ENCODE results near the gene RASSF4.

The RASSF4 gene

DNA sequence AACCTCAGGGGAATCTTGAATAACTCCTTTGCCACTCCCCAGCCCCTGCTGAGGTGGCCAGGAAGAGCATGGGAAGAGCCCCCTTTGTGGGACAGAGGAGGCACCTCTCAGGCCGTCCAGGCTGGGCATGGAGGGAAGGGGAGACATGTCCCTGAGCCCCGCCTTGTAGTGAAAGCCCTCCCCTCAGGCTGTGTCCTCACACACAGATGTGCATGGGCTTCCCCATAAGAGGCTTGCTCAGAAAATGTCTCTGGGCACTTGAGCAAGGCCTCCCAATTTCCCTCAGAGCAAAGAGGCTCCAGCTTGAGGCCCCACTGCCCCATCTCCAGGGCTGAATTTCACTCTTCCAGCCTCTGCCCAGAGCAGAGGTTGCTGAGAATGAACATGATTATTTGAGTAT lies 44.7 kb upstream of the RASSF4 start:
- TF ChIP-seq, protein P1, sequence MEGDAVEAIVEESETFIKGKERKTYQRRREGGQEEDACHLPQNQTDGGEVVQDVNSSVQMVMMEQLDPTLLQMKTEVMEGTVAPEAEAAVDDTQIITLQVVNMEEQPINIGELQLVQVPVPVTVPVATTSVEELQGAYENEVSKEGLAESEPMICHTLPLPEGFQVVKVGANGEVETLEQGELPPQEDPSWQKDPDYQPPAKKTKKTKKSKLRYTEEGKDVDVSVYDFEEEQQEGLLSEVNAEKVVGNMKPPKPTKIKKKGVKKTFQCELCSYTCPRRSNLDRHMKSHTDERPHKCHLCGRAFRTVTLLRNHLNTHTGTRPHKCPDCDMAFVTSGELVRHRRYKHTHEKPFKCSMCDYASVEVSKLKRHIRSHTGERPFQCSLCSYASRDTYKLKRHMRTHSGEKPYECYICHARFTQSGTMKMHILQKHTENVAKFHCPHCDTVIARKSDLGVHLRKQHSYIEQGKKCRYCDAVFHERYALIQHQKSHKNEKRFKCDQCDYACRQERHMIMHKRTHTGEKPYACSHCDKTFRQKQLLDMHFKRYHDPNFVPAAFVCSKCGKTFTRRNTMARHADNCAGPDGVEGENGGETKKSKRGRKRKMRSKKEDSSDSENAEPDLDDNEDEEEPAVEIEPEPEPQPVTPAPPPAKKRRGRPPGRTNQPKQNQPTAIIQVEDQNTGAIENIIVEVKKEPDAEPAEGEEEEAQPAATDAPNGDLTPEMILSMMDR (IDR thresholded peaks at IDR 0.05; ENCODE audit: control extremely low read depth, extremely low read depth, low read depth, missing control alignments), result no peak
- no peak for DNase-seq (ENCODE audit: extremely low spot score)
- CTCF ChIA-PET, result no interaction called here
- POLR2A ChIA-PET, result no interaction called here

DNA sequence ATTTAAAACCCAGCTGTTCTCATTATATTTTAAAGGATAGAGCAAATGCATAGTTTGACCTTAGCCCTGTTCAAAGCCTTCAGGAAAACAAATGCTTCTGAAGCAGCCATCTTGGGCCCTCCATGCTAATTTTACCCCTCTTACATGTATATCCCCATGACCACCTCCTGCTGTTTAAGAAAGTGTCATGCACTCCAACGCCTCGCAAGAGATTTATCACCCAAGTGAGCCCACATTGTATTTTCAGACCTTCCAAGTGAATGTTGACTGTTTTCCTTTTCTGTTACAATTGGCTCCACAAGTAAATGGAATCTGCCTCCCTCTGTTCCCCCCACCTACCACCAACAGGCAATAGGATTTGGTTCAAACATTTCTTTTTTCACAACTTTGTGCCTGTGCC lies 43.2 kb upstream of the RASSF4 start:
- DNase-seq (ENCODE audit: extremely low spot score), result no peak
- TF ChIP-seq, protein P1 (IDR thresholded peaks at IDR 0.05; ENCODE audit: control extremely low read depth, extremely low read depth, low read depth, missing control alignments), result no peak
- ChIA-PET CTCF (no interaction called here), POLR2A (no interaction called here)

DNA sequence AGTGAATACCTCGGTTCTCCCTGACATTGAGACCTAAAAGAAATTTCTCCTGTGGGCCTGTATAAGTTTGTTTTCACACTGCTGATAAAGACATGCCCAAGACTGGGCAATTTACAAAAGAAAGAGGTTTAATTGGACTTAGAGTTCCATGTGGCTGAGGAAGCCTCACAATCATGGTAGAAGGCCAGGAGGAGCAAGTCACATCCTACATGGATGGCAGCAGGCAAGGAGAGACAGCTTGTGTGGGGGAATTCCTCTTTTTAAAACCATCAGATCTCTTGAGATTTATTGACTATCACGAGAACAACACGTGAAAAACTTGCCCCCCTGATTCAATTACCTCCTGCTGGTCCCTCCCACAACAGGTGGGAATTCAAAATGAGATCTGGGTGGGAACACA lies 41.8 kb upstream of the RASSF4 start:
- ChIA-PET POLR2A (no interaction called here), CTCF (no interaction called here)
- DNase-seq (ENCODE audit: extremely low spot score), result no peak
- TF ChIP-seq, protein P1 (IDR thresholded peaks at IDR 0.05; ENCODE audit: control extremely low read depth, extremely low read depth, low read depth, missing control alignments), result no peak

DNA sequence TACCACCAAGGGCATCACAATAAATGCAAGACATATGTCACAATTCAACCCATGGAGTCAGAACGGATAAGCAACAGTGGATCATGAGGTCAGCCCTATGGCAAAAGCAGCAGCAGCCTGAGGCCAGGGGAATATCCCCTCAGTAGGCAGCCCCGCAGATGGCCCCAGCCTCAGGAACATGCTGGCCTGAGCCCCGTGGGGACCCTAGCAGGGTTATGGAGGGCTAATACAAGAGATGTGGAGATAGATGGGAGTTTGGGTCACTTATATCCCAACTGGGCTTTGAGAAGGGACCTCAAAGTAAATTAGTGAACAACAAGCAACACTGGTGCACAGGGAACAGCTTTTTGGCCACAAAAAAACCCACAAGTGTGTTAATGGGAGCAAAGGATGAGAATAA lies 39.4 kb upstream of the RASSF4 start:
- DNase-seq (ENCODE audit: extremely low spot score), result no peak
- ChIA-PET CTCF (interaction anchor here (1.2 to 2.6 kb wide), 5 partner anchors 8 to 42 kb away, joined by 3 to 21 read pairs (median 3); no protein-coding TSS in a partner anchor), POLR2A (no interaction called here)
- TF ChIP-seq, protein P1 (IDR thresholded peaks at IDR 0.05; ENCODE audit: control extremely low read depth, extremely low read depth, low read depth, missing control alignments), result no peak

DNA sequence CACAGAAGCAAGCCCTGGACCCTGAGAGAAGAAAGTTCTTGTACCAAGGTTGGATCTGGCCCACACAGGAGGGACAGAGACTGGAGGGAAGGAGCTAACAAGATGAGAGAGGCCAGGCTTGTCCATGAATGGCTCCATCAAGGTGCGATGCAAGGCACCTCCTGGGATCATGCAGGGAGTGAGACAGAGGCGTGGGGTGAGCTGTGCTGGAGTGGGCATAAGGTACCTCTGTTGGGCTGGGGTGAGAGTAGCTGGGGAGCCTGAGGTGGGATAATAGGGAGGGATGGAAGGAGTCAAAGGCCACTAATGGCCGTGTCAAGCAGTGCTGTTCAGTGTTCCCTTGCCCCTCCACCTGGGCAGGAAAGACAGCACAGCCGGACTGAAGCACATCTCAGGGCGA lies 38.5 kb upstream of the RASSF4 start:
- DNase-seq (ENCODE audit: extremely low spot score), result no peak
- CTCF ChIA-PET, result interaction anchor here (0.8 to 2.6 kb wide), 6 partner anchors 9 to 85 kb away, joined by 3 to 21 read pairs (median 3); no protein-coding TSS in a partner anchor
- POLR2A ChIA-PET, result no interaction called here
- TF ChIP-seq, protein P1 (IDR thresholded peaks at IDR 0.05; ENCODE audit: control extremely low read depth, extremely low read depth, low read depth, missing control alignments), result no peak

DNA sequence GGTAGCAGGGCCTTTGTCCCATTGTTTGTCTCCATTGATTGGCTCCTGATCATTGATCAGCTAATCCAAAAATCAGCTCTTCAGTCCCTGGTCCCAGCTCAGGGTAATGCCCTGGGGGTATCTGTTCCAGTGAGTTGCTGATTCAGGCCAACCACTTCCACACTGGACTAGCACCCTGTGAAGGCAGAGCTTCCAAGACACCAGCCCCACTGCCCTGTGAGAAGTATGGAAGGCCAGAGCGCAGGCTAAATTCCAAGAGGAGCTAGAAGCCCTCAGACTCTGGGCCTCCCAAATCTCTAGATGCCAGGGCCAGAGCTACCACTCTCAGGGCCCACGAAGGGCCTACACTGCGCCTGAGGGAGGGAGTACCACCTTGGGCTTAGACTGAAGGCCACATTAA lies 38.1 kb upstream of the RASSF4 start:
- ChIA-PET POLR2A (no interaction called here), CTCF (interaction anchor here (0.8 to 2.6 kb wide), 5 partner anchors 10 to 84 kb away, joined by 3 to 21 read pairs (median 3); no protein-coding TSS in a partner anchor)
- TF ChIP-seq, protein P1 (IDR thresholded peaks at IDR 0.05; ENCODE audit: control extremely low read depth, extremely low read depth, low read depth, missing control alignments), result no peak
- DNase-seq (ENCODE audit: extremely low spot score), result no peak

DNA sequence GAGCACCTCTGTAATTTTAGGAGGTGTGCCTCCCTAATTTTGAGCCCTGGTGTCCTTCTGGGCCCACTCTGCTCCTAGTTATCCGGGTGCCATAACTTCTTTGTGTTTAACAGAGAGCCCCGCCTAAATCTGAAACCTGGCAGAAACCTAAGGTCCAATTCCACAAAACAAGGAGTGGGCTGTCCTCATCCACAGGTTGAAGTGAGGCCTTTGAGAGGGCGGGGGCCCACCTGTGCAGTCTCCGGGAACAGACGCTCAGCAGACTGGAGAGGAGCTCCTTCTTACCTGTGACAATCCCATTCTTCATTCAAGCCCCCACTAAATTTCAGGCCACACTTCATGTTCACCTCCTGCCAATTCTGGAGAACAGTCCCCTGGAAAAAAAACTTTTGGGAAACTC lies 37.6 kb upstream of the RASSF4 start:
- ChIA-PET POLR2A (no interaction called here), CTCF (interaction anchor here (1.0 to 2.6 kb wide), 4 partner anchors 11 to 84 kb away, joined by 3 to 21 read pairs (median 3); no protein-coding TSS in a partner anchor)
- TF ChIP-seq, protein P1 (IDR thresholded peaks at IDR 0.05; ENCODE audit: control extremely low read depth, extremely low read depth, low read depth, missing control alignments), result no peak
- no peak for DNase-seq (ENCODE audit: extremely low spot score)

Data from GM10248 (cell line).